ENCODE data around the gene GCLM. TPM values are rescaled to one million over a fixed set of nuclear protein-coding genes. Genes with fewer than 3 reads are reported as not detected.

GCLM gene
- polyA plus RNA-seq, 1 donor (not counting 4 experiments of a cell fraction or from before 2014, with no cell fraction given): 41.8 TPM

DNA sequence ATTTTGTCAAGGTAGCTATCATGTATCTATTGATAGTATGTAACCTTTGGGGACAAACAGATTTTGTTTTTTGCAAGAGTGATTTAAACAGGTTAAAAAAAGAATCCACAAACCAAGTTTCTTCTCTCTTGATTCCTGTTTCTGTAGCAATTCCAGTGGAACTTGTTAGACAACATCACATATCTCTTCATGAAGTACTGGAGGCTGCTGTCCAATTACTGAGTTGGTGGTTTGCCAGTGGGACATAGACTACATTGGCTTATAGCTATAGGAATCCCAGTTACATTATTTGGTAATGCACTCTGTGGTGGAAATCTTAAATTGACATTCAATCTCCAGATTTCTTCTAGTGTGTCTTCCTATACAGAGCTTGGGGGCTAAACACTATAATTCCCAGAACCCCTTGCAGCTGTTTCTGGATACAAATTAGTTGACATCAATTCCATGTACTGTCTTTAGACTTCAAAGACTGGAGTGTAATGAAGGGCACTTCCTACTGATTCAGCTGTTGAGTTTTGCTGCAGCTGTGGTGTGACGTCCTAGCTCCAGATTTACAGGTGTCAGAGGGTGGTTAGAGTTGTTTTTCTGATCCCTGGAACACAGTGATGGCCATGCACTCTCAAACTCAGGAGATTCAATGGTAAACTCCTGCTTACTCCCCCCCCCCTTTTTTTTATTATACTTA is 29.4 kb upstream of the GCLM start:
- no peaks in the 10 kb centered on the region for H3K9me3 ChIP-seq (ENCODE audit: control insufficient read depth, low read depth, low read length)
- peaks cover 4% of the 10 kb centered on the region for H3K4me1 ChIP-seq (ENCODE audit: control insufficient read depth, extremely low read depth, insufficient read depth, low read length)
- TF ChIP-seq, protein P1, sequence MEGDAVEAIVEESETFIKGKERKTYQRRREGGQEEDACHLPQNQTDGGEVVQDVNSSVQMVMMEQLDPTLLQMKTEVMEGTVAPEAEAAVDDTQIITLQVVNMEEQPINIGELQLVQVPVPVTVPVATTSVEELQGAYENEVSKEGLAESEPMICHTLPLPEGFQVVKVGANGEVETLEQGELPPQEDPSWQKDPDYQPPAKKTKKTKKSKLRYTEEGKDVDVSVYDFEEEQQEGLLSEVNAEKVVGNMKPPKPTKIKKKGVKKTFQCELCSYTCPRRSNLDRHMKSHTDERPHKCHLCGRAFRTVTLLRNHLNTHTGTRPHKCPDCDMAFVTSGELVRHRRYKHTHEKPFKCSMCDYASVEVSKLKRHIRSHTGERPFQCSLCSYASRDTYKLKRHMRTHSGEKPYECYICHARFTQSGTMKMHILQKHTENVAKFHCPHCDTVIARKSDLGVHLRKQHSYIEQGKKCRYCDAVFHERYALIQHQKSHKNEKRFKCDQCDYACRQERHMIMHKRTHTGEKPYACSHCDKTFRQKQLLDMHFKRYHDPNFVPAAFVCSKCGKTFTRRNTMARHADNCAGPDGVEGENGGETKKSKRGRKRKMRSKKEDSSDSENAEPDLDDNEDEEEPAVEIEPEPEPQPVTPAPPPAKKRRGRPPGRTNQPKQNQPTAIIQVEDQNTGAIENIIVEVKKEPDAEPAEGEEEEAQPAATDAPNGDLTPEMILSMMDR (optimal IDR thresholded peaks at IDR 0.05 in 1 of 3, IDR thresholded peaks at IDR 0.05 in 1 of 3, conservative IDR thresholded peaks at IDR 0.05 in 1 of 3; ENCODE audit: extremely low read depth in 1 of 3, insufficient read depth in 2 of 3, low read length in 3 of 3): no peak
- TF ChIP-seq EZH2 (IDR thresholded peaks at IDR 0.05; ENCODE audit: low read length): no peak
- DNase-seq (ENCODE audit: low read depth, low spot score): no peak
- no peaks in the 10 kb centered on the region for H3K36me3 ChIP-seq (ENCODE audit: control insufficient read depth in 2 of 2, extremely low read depth in 1 of 2, insufficient read depth in 2 of 2, low read length in 2 of 2)
- H3K27ac ChIP-seq (ENCODE audit: control insufficient read depth, insufficient read depth, low read length): no peak overlapping the region
- no peaks in the 10 kb centered on the region for H4K20me1 ChIP-seq (ENCODE audit: control insufficient read depth, extremely low read depth, insufficient read depth, low read length)
- no peak for FAIRE-seq
- no peak overlapping the region for H3K4me2 ChIP-seq (ENCODE audit: control insufficient read depth, extremely low read depth, insufficient read depth, low read depth, low read length)
- H3K9ac ChIP-seq (ENCODE audit: control insufficient read depth, extremely low read depth, insufficient read depth, low read length): no peak overlapping the region
- dilution Hi-C loops (cut with MboI; ENCODE audit: extremely low pct_ligation_motif_present, low sequenced_read_pairs): no loop called here
- H3K9me1 ChIP-seq (ENCODE audit: control insufficient read depth, extremely low read depth, insufficient read depth, low read length): no peaks in the 10 kb centered on the region
- H2AFZ ChIP-seq (ENCODE audit: control insufficient read depth, low read length): no peak overlapping the region
- no peaks in the 10 kb centered on the region for H3K27me3 ChIP-seq (ENCODE audit: control insufficient read depth, extremely low read depth, insufficient read depth, low read length)
- no peak overlapping the region for H3K4me3 ChIP-seq (ENCODE audit: control insufficient read depth in 2 of 3, extremely low read depth in 1 of 3, insufficient read depth in 2 of 3, low read depth in 1 of 3, low read length in 3 of 3)
- H3K79me2 ChIP-seq (ENCODE audit: control insufficient read depth, insufficient read depth, low read length): no peaks in the 10 kb centered on the region

DNA sequence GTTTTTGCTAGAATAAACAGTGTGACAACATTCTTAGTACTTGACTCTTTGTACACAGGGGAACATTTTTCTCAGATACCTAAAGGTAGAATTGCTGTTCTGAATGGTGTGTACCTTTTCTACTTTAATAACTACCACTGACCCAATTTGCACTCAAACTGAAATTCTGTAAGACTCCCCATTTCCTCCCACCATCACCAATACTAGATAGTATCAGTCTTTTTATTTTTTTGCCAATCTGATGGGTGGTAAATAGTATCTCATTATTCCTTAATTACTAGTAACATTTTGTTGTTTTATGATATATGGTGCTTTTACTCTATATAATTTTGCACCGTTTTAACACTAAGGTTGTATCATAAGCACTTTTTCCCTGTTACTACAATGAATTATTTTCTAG is 28.8 kb upstream of the GCLM start:
- H3K36me3 ChIP-seq (ENCODE audit: control insufficient read depth in 2 of 2, extremely low read depth in 1 of 2, insufficient read depth in 2 of 2, low read length in 2 of 2): no peaks in the 10 kb centered on the region
- no peaks in the 10 kb centered on the region for H3K4me1 ChIP-seq (ENCODE audit: control insufficient read depth, extremely low read depth, insufficient read depth, low read length)
- H3K79me2 ChIP-seq (ENCODE audit: control insufficient read depth, insufficient read depth, low read length): no peaks in the 10 kb centered on the region
- no peaks in the 10 kb centered on the region for H3K9me1 ChIP-seq (ENCODE audit: control insufficient read depth, extremely low read depth, insufficient read depth, low read length)
- no peak overlapping the region for H3K4me2 ChIP-seq (ENCODE audit: control insufficient read depth, extremely low read depth, insufficient read depth, low read depth, low read length)
- H2AFZ ChIP-seq (ENCODE audit: control insufficient read depth, low read length): no peak overlapping the region
- TF ChIP-seq, protein P1 (optimal IDR thresholded peaks at IDR 0.05 in 1 of 3, IDR thresholded peaks at IDR 0.05 in 1 of 3, conservative IDR thresholded peaks at IDR 0.05 in 1 of 3; ENCODE audit: extremely low read depth in 1 of 3, insufficient read depth in 2 of 3, low read length in 3 of 3): no peak
- TF ChIP-seq EZH2 (IDR thresholded peaks at IDR 0.05; ENCODE audit: low read length): no peak
- no peak overlapping the region for H3K9ac ChIP-seq (ENCODE audit: control insufficient read depth, extremely low read depth, insufficient read depth, low read length)
- no peak overlapping the region for H3K4me3 ChIP-seq (ENCODE audit: control insufficient read depth in 2 of 3, extremely low read depth in 1 of 3, insufficient read depth in 2 of 3, low read depth in 1 of 3, low read length in 3 of 3)
- DNase-seq (ENCODE audit: low read depth, low spot score) (no peak), FAIRE-seq (no peak)
- dilution Hi-C loops (cut with MboI; ENCODE audit: extremely low pct_ligation_motif_present, low sequenced_read_pairs): no loop called here
- H4K20me1 ChIP-seq (ENCODE audit: control insufficient read depth, extremely low read depth, insufficient read depth, low read length): no peaks in the 10 kb centered on the region
- no peak overlapping the region for H3K27ac ChIP-seq (ENCODE audit: control insufficient read depth, insufficient read depth, low read length)
- H3K27me3 ChIP-seq (ENCODE audit: control insufficient read depth, extremely low read depth, insufficient read depth, low read length): no peaks in the 10 kb centered on the region
- no peaks in the 10 kb centered on the region for H3K9me3 ChIP-seq (ENCODE audit: control insufficient read depth, low read depth, low read length)
